SKM-1 treated with dmso at 0.1 percent for 144 hours (cell line): ENCODE results near the gene MAP3K9.
"Not testable (repeated sequence)": the region's sequence is repeated elsewhere in the genome, so short reads cannot be mapped to it uniquely, and the experiment has no call there.

ENCODE experiments used
- DNase-seq: peaks from one replicate; lab custom pipeline; 2025; ENCODE audit not compliant: unreplicated experiment; lab: John Stamatoyannopoulos, UW

MAP3K9 gene

GRCh38 chr14:70726651-70727375 is 82.5 kb downstream of the MAP3K9 start:
- no peak for DNase-seq

- DNase-seq: no peak
These were observed 84.4 kb downstream of the MAP3K9 start for GRCh38 chr14:70724944-70725343.

GRCh38 chr14:70724110-70724509 is 85.2 kb downstream of the MAP3K9 start:
- DNase-seq: no peak

- DNase-seq: no peak
These were observed 86.0 kb downstream of the MAP3K9 start for GRCh38 chr14:70723276-70723675.

- no peak for DNase-seq
These were observed 86.9 kb downstream of the MAP3K9 start for GRCh38 chr14:70722418-70722817.

- DNase-seq: no peak
These were observed 87.8 kb downstream of the MAP3K9 start for GRCh38 chr14:70721542-70721941.

GRCh38 chr14:70718383-70719118 is 90.8 kb downstream of the MAP3K9 start:
- no peak for DNase-seq

GRCh38 chr14:70716958-70717357 is 92.4 kb downstream of the MAP3K9 start:
- DNase-seq: no peak

- no peak for DNase-seq
These were observed 92.8 kb downstream of the MAP3K9 start for GRCh38 chr14:70716483-70716882.

- no peak for DNase-seq
These were observed 95.2 kb downstream of the MAP3K9 start for GRCh38 chr14:70714055-70714550.

GRCh38 chr14:70713511-70713916 is 95.8 kb downstream of the MAP3K9 start:
- DNase-seq: no peak

- no peak for DNase-seq
These were observed 96.2 kb downstream of the MAP3K9 start for GRCh38 chr14:70713096-70713495.

GRCh38 chr14:70711451-70711850 is 97.9 kb downstream of the MAP3K9 start:
- DNase-seq: no peak

GRCh38 chr14:70709726-70710382 is 99.5 kb downstream of the MAP3K9 start:
- DNase-seq: no peak

- no peak for DNase-seq
These were observed 100.4 kb downstream of the MAP3K9 start for GRCh38 chr14:70708717-70709570.

GRCh38 chr14:70707138-70708038 is 101.9 kb downstream of the MAP3K9 start:
- no peak for DNase-seq

- DNase-seq: no peak
These were observed 103.1 kb downstream of the MAP3K9 start for GRCh38 chr14:70706177-70706576.

- DNase-seq: no peak
These were observed 104.4 kb downstream of the MAP3K9 start for GRCh38 chr14:70704960-70705359.

GRCh38 chr14:70703621-70704168 is 105.6 kb downstream of the MAP3K9 start:
- DNase-seq: not testable (repeated sequence)

GRCh38 chr14:70702161-70702560 is 107.2 kb downstream of the MAP3K9 start:
- no peak for DNase-seq
